Measurements from ENCODE around the gene TRAPPC2L.
A peak's percentile ranks its signal among the peaks of the same experiment; 100 is the strongest.

Gene TRAPPC2L, protein sequence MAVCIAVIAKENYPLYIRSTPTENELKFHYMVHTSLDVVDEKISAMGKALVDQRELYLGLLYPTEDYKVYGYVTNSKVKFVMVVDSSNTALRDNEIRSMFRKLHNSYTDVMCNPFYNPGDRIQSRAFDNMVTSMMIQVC

DNA sequence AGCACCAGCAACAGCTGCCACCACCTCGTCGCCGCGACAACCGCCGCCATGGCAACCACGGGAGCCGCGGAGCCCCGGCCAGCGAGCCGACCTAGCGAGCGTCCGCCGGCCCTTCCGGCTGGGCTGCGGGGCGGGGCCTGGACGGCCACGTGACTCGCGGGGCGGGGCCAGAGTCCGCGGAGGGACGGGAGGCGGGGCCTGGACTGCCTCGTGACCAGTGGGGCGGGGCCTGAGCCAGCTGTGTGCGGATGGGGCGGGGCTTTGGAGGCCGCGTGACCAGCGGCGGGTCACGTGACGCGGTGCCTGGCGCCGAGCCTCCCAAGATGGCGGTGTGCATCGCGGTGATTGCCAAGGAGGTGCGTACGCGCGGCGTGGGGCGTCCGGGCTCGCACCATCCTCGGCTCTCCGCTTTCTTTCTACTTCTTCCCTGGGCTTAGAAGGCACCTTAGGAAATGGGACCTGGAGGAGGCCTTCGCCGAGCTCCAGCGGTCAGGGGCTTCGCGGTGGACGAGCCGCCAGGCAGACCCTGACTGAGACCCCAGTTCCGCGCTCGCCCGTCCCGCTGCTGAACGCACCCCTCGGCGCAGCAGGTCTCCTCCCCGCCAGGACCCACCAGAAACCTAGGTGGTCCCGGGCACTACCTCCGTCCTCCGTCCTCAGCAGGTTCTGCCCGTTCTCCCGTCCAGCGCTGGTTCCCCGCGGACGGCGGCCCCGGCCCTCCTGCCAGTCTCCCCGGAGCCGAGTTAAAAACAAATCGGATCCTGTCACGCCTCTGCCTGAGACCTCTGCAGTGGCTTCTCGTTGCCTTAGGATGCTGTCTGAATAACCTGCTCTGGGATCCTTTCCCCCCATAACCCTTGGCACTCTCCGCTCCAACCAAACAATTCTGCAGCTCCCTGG, at the start of gene TRAPPC2L, which contains the start of gene GALNS:
TSS of gene TRAPPC2L (plus strand) at position 300 of the 900 bp plus-strand sequence. CDS start at position 324, 24 bp downstream.
TSS of gene GALNS (minus strand) at position 120 of the 900 bp plus-strand sequence. CDS start at position 50, 70 bp downstream.
- DNase-seq, result peak; percentile 99
- H3K4me3 Mint-ChIP-seq, result peak within 1 kb of the TSS; percentile 90
- H3K36me3 Mint-ChIP-seq, result peaks cover 16% of the 10 kb centered on the region
- H3K27ac Mint-ChIP-seq, result peak within 1 kb of the TSS; percentile 87
- H3K4me1 Mint-ChIP-seq, result peaks cover 34% of the 10 kb centered on the region
- no peaks in the 10 kb centered on the region for H3K27me3 Mint-ChIP-seq
- no peaks in the 10 kb centered on the region for H3K9me3 Mint-ChIP-seq
- CTCF ChIA-PET, result interaction anchor here (0.7 to 2.1 kb wide), 14 partner anchors 9 to 359 kb away, joined by 3 to 14 read pairs (median 5); partner anchors contain the start of gene PABPN1L

DNA sequence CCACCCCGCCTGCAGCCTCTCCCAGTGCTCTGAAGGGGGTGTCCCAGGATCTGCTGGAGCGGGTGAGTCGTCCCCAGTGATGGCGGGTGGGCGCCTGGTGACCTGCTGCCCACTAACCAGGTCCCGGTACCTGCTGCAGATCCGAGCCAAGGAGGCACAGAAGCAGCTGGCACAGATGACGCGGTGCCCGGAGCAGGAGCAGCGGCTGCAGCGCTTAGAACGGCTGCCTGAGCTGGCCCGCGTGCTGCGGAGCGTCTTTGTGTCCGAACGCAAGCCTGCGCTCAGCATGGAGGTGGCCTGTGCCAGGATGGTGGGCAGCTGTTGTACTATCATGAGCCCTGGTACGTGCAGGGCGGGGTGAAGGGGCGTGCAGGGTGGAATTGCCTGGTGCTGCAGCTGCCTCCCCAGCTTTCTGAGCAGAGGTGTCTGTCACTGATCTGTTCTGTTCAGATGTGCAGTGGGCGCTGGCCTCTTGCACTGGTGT, 49.7 kb upstream of the TRAPPC2L start:
- Mint-ChIP-seq H3K4me3 (no peak overlapping the region), H3K27ac (no peak overlapping the region), H3K4me1 (peaks cover 28% of the 10 kb centered on the region), H3K36me3 (peaks cover 21% of the 10 kb centered on the region), H3K27me3 (no peaks in the 10 kb centered on the region), H3K9me3 (no peaks in the 10 kb centered on the region)
- CTCF ChIA-PET, result no interaction called here
- DNase-seq, result no peak

DNA sequence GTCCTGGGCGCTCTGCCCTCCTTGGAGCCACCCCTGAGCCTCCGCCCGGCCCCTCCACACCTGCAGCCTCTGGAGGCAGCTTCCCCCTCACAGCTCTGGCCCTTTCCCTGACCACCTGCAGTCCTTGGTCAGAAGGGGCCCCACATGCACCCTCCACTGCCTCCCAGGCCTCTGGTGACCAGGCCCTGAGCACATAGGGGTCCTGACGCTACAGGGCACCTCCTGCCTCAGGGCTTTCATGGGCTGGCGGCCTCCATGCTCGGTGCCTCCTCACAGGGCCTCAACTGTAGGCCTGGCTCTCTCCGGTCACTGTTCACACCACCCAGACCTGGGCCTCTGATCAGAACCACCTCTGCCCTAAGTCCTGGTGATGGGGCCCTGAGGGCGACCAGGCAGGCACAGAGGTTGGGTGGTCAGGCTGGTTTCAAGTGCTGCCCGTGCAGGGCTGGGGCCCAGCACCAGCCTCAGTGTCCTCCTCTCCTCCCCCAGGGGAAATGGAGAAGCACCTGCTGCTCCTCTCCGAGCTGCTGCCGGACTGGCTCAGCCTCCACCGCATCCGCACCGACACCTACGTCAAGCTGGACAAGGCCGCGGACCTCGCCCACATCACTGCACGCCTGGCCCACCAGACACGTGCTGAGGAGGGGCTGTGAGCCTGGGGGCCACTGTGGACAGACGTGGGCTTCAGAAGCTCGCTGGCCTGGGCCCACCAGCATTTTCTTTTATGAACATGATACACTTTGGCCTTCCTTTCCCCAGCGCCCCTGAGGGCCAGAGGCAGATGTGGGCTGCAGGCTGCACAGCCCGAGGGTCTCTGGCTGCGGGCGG, 49.1 kb upstream of the TRAPPC2L start:
- Mint-ChIP-seq H3K27ac (no peak overlapping the region), H3K27me3 (no peaks in the 10 kb centered on the region), H3K9me3 (no peaks in the 10 kb centered on the region), H3K4me3 (peak overlapping the region; percentile 33), H3K4me1 (peaks cover 32% of the 10 kb centered on the region), H3K36me3 (peaks cover 21% of the 10 kb centered on the region)
- CTCF ChIA-PET, result no interaction called here
- DNase-seq, result no peak

DNA sequence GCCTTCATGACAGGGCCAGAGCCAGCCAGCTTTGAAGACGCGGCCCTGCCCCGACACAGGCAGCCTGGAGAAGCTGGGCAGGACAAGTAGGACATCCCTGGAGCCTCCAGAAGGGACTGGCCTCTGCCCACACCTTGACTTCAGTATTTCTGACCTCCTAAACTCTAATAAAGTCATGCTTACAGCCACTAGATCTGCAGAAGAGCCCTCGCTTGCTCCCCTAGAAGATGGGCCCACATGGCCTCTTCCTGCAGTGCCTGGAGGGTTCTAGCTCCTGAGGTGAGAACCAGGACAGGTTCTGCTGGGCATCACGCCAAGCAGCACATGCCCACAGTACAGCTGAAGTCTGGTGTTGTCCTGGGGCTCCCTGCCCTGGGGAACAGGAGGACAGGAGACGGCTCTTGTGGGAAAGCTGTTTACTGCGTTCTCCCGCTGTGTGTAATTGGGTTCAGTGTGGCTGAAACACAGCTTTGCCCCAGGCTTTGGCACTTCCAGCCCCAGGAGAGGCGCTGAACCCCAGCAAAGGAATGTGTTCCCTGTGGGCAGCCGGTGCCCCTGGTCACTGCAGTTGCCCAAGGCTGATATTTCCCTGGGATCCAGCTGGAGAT, 47.8 kb upstream of the TRAPPC2L start:
- Mint-ChIP-seq H3K9me3 (no peaks in the 10 kb centered on the region), H3K4me3 (peak overlapping the region; percentile 15), H3K27ac (peak overlapping the region; percentile 60), H3K4me1 (peaks cover 36% of the 10 kb centered on the region), H3K36me3 (peaks cover 21% of the 10 kb centered on the region), H3K27me3 (no peaks in the 10 kb centered on the region)
- CTCF ChIA-PET, result interaction anchor here (0.9 to 2.3 kb wide), 2 partner anchors 27 to 72 kb away, joined by 3 to 12 read pairs; no protein-coding TSS in a partner anchor
- no peak for DNase-seq

DNA sequence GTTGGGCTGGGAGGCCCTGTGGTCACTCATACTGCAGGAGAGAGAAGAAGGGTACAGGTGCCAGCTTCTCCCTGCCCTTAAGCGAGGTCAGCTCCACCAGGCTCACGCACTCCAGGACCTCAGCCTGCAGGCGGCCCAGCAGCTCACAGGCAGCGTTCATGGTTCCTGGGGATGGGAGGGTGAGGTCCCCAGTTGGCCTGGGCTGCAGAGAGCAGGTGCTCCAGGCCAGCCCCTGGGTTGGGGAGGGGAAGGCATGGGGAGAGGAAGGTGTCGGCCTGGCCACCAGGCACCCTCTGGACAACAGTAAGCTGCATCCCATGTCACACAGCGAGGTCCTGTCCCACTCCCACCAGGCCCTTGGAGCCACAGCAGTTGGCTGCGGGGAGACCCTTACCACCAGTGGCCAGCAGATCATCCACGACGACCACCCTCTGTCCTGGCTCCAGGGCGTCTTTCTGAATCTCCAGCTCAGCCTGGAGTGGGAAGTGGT, 47.2 kb upstream of the TRAPPC2L start:
- Mint-ChIP-seq H3K27me3 (no peaks in the 10 kb centered on the region), H3K9me3 (no peaks in the 10 kb centered on the region), H3K4me3 (peak overlapping the region; percentile 90), H3K36me3 (peaks cover 18% of the 10 kb centered on the region), H3K27ac (peak overlapping the region; percentile 99), H3K4me1 (peaks cover 31% of the 10 kb centered on the region)
- no peak for DNase-seq
- CTCF ChIA-PET, result interaction anchor here (0.9 to 2.3 kb wide), 5 partner anchors 28 to 73 kb away, joined by 3 to 12 read pairs (median 5); no protein-coding TSS in a partner anchor

DNA sequence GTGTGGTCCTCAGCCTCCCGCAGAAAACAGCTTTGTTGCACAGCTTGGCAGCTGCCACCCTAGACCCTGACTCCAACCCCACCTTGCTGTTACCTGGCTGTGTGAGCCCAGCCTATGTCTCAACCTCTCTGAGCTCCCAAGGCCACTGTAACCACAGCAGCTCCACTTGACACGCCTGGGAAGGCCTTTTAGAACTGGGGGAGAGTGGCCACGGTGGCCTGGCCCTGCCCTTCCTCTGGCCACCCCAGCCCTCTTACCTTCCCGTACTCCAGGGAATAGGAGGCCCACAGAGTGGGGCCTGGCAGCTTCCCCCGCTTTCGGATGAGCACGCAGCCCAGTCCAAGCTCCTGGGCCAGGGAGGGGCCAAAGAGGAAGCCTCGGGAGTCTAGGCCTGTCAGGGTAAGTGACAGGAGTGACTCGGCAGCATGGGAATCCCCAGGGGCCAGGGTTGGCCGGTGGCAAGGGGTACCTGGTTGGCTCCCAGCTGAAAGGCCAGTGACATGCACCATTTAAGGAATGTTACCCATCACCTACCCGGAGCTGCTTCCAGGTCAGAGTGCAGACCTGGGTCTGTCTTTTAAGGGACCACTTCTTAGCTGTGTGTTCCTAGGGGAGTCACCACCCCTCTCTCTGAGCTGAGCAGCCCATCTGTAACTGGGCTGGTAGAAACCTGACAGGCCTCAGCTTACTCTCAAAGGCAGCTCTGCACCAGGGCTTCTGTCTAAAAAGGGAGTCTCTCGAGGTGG, 46.6 kb upstream of the TRAPPC2L start:
- Mint-ChIP-seq H3K27ac (peak overlapping the region; percentile 99), H3K4me1 (peaks cover 29% of the 10 kb centered on the region), H3K9me3 (no peaks in the 10 kb centered on the region), H3K4me3 (peak overlapping the region; percentile 90), H3K27me3 (no peaks in the 10 kb centered on the region), H3K36me3 (peaks cover 18% of the 10 kb centered on the region)
- DNase-seq, result no peak
- CTCF ChIA-PET, result interaction anchor here (1.0 to 2.3 kb wide), 5 partner anchors 28 to 406 kb away, joined by 4 to 12 read pairs (median 5); no protein-coding TSS in a partner anchor

DNA sequence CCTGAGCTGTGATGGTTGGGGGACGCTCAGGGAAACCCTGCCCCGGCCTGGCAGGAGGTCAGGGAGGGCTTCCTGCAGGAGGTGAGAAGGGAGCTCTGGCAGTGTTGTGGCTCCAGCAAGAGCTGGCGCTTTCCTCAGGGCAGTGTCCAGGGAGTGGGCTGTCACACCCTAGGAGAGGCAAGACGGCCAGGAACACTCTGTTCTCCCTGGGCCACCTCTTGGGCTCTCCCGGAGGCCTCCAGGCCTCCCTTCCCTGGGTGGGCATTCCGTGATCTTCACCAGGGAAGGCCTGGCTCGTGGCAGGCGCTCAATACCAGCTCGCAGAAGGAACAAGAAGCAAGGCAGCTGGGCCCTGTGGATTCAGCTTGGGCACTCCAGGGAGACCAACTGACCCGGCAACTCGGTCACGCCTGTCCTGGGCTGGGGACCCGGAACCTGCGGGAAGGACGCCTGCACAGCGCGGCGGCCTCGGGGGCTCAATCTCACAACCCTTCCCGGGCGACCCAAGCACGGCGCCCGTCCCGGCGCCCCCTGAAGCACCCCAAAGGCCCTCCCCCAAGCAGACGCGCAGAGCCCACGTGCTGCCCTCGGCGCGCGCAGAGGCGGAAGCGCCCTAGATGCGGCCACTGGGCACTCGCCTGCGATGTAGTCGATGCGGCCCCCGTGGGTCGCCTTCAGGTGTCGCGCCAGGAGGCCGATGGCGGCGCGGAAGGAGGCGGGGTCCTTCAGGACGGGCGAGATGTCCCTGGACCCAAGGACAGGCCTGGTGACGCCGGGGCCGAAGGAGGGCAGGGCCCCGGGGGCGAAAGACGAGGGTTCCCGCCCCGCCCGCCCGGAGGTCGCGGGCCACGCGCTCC, 45.8 kb upstream of the TRAPPC2L start:
- H3K4me1 Mint-ChIP-seq, result peaks cover 29% of the 10 kb centered on the region
- CTCF ChIA-PET, result interaction anchor here (1.0 to 2.3 kb wide), 5 partner anchors 29 to 405 kb away, joined by 4 to 12 read pairs (median 5); no protein-coding TSS in a partner anchor
- H3K27ac Mint-ChIP-seq, result peak overlapping the region; percentile 99
- DNase-seq, result peak; percentile 79
- peaks cover 17% of the 10 kb centered on the region for H3K36me3 Mint-ChIP-seq
- H3K9me3 Mint-ChIP-seq, result no peaks in the 10 kb centered on the region
- H3K27me3 Mint-ChIP-seq, result no peaks in the 10 kb centered on the region
- H3K4me3 Mint-ChIP-seq, result peak overlapping the region; percentile 90

DNA sequence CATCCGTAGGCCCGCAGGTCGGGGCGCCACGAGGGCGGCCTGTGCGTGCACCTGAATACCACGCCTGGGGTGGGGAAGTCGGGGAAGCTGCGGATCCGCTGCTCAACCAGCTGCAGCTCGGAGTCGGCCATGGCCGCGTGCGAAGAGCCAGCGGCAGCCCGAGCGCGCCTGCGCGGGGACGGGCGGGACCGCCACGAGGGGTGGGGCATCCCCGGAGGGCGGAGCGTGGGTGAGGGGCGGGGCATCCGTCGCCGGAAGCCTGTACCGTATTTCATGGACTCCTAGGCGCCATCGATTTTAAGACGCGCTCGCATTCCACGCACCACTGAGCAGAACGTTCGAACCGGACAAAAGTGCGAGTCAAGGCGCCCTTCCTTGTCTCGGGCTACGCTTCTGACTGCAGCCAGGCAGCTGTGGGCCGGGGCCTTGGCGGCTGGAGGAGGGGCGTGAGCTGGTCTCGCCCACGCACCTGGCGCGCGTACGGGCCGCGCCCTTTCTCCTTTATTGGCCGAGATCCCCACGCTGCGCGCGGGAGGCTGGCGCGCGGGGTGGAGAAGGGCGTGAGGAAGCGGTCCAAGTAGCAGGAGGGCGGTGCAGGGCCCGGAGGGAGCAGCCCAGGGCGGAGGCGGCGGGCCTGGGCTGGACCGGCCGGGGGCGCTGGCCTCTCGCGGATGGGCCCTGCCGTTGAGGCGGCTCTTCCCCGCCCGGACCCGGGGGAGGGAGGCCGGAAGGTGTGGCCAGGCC, 45.0 kb upstream of the TRAPPC2L start, which contains the start of gene APRT:
TSS of gene APRT (minus strand) at position 160 of the 744 bp plus-strand sequence. CDS start at position 131, 29 bp downstream.
- DNase-seq, result peak; percentile 97
- Mint-ChIP-seq H3K4me1 (peaks cover 29% of the 10 kb centered on the region), H3K4me3 (peak within 1 kb of the TSS; percentile 90), H3K9me3 (no peaks in the 10 kb centered on the region), H3K36me3 (peaks cover 15% of the 10 kb centered on the region), H3K27ac (peak within 1 kb of the TSS; percentile 99), H3K27me3 (no peaks in the 10 kb centered on the region)
- CTCF ChIA-PET, result interaction anchor here (0.7 to 2.3 kb wide), 4 partner anchors 30 to 355 kb away, joined by 3 to 12 read pairs (median 6); partner anchors contain the start of genes GALNS and TRAPPC2L

DNA sequence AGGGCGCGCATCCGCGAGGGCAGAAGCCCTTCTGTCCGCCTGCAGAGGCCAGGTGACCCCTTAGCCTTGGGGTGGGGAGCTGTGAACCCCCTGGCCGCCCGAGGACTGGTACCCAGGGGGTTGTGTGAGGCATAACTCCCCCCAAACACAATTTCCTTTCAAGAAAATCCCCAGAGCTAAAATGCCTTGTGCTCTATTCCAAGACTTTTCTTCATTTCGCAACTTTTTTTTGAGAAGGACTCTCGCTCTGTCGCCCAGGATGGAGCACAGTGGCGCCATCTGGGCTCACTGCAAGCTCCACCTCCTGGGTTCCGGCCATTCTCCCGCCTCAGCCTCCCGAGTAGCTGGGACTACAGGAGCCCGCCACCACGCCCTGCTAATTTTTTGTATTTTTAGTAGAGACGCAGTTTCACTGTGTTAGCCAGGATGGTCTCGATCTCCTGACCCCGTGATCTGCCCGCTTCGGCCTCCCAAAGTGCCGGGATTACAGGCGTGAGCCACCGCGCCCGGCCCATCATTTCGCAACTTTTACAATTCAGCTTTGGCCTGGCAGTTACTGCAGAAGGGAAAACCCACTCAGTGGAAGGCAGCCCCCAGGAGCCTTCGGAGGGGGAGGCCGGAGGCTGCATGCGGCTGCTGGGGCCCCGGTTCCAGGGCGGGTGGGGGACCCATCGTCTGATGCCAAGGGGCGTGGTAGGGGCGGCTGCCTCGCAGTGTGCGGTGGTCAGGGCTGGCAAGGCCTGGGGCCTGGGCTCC, 44.2 kb upstream of the TRAPPC2L start:
- CTCF ChIA-PET, result interaction anchor here (0.7 to 1.7 kb wide), 4 partner anchors 43 to 355 kb away, joined by 3 to 8 read pairs (median 4); partner anchors contain the start of genes GALNS and TRAPPC2L
- H3K4me1 Mint-ChIP-seq, result peaks cover 26% of the 10 kb centered on the region
- no peaks in the 10 kb centered on the region for H3K27me3 Mint-ChIP-seq
- H3K36me3 Mint-ChIP-seq, result peaks cover 10% of the 10 kb centered on the region
- peak overlapping the region; percentile 93 for H3K27ac Mint-ChIP-seq
- DNase-seq, result peak; percentile 48
- H3K9me3 Mint-ChIP-seq, result no peaks in the 10 kb centered on the region
- peak overlapping the region; percentile 78 for H3K4me3 Mint-ChIP-seq

DNA sequence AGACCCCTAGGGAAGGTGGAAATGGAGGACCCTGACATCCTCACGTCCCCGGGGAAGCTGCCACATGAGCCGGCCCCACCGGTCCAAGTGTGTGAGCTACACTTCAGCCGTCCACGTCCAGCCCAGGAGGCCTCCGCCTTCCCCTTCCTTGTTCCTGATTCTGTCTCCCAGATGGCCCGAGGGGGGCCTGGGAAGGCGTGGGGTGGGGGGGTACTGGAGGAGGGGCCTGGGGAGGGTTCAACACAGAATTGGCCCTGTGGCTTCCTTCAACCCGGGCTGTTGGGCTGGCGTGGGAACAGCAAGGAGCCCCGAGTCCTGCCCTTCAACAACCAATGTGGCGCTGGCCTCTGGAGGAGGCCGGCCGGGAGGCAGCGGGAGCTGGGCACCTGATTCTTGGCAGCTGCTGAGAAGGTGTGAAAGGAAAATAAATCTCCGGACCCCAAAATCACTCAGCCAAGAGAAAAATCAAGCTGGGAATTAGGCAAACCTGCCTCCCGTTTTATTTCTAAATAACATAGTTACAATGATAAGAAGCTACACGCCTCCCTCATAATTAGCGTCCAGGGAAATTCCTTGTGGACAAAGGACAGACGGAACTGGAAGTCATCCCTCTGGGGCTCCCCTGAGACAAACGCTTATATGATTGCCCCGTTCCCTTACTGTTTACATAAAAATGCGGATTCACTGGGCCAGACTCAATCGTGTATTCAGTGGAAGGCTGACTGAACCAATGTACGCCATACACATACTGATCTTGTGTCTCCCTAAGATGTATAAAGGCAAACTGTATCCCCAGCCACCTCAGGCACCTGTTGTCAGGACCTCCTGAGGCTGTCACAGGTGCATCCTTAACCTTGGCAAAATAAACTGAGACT, 43.4 kb upstream of the TRAPPC2L start:
- CTCF ChIA-PET, result interaction anchor here (0.9 to 3.0 kb wide), 4 partner anchors 44 to 354 kb away, joined by 3 to 14 read pairs (median 6); partner anchors contain the start of genes GALNS and TRAPPC2L
- Mint-ChIP-seq H3K4me3 (peak overlapping the region; percentile 78), H3K27me3 (no peaks in the 10 kb centered on the region), H3K27ac (peak overlapping the region; percentile 93), H3K36me3 (peaks cover 3% of the 10 kb centered on the region), H3K4me1 (peaks cover 24% of the 10 kb centered on the region), H3K9me3 (no peaks in the 10 kb centered on the region)
- DNase-seq, result no peak
